Stimulated activated CD4-positive, alpha-beta T cell treated with anti-CD3 and anti-CD28 coated beads, TNF-alpha, amount 100 ng/mL, for 1 hour (primary cell): ENCODE data around the gene AHI1.
"Not testable (repeated sequence)": the region's sequence is repeated elsewhere in the genome, so short reads cannot be mapped to it uniquely, and the experiment has no call there.

ENCODE experiments used
- DNase-seq, 3 donors: peaks; one replicate each; pipeline ENCODE4 v3.0.0-alpha.2; 2020; ENCODE audit warnings: low read depth in 3 of 3, low spot score in 1 of 3

Gene AHI1

DNA sequence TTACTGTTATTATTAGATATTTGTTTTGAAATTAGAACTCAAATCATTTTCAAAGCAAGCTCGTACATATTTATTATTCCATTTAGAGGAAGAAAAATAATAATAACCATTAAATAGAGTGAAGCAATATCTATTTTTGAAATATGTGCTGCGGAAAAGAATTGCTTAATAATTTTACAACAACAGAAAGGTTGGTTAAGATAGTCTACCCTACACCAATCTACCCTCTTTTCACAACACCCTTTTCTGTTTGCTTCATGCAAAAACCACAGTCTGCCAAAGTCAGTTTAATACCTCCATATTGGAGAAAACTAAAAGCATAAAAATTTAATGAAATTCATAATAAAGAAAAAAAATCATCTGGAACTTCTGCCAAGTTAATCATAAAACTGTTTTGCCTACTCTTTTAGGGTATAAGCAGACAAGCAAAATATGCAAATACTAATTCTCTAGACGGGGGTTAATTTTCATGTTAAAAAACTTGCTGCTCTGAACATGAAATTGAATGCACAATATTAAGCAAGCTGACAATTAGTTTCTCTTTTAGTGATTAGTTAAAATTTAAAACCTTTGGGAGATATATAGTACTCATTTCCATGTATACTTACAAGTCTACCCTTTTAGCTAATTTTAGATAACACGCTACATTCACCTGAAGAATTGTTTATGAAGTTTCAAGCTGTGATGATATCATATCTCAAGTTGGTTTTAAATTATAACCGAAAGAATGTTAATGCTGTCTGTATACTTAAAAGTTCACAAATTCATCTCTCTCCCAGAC lies 100.2 kb downstream of the AHI1 start:
- no peak for DNase-seq

DNA sequence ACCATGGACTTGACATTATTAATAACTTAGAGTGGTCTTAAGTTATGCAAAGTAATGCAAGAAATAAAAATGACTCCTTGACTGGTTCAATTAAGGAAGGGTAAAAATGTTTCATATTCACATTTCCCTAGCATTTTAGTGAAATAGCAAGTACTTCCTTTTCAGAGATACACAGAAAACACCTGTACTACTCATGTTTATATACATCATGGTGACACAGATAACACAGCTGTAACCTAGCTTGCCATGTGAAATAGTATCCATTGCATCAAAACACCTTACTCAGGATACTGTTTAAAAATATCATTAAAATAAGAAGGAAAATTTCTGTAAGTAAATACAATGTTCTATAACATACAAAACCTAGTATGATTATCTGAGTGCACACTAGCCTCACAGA lies 102.4 kb downstream of the AHI1 start:
- DNase-seq, result no peak

- no peak for DNase-seq
These were observed 104.3 kb downstream of the AHI1 start for GRCh38 chr6:135393289-135393688.

GRCh38 chr6:135390458-135390857 lies 107.1 kb downstream of the AHI1 start:
- DNase-seq, result no peak

DNA sequence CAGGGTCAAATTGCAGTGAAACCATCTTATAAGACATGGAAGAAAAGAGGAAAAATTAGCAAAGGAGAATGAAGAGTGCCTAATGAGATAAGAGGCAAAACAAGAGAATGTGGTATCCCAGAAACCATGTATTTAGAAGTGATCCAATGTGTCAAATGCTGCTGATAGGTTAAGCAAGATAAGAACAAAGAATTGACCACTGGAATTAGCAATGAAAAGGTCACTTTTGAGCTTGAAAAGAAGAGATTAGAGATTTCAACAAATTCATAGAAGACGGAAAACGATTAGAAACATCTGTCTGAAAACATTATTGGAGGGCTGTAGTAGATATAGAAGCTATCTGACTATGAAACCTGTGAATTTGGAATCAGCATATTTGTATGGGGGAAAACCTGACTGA lies 112.2 kb downstream of the AHI1 start:
- no peak for DNase-seq

DNA sequence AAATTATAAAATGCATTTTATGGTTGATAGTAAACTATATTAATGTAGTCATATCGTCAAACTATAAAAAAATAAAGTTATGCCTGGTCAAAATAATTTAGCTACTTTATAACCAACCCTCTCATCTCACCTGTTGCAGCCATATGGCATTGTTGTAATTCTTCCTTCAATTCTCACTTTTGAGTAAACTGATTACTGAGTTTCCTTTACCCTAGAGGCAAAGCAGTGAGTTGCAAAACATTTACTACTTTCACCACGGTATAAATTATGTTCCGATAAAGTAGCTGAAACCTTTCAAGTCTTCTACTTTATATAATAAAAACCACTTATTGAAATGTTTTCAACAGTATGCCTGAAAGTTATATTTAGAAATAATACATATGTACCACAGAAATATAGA lies 113.8 kb downstream of the AHI1 start:
- no peak for DNase-seq

- DNase-seq, result no peak
These were observed 114.2 kb downstream of the AHI1 start for GRCh38 chr6:135383301-135383700.

DNA sequence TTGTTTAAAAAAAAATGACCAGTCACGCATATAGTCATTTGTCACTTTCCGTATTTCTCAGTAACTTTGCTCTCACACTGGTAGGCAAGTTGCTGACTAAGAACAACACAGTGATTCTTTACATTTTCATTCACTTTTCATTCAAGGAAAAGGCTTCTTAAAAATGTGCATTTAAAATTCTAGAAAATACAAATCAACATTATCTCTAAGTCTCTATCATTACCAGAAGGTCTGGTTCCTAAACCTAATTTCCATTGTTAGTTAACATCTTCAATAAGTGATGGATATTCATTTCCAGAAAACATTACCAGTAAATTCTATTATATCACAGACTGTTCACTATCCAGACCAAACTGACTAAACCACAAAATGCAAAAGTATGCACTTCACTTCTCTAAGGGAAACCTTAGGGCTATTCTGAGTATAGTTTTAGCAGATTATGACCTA lies 115.3 kb downstream of the AHI1 start:
- DNase-seq, result no peak

GRCh38 chr6:135380793-135381192 lies 116.7 kb downstream of the AHI1 start:
- no peak for DNase-seq

GRCh38 chr6:135379647-135380046 lies 117.9 kb downstream of the AHI1 start:
- no peak for DNase-seq

GRCh38 chr6:135372758-135373157 lies 124.8 kb downstream of the AHI1 start:
- DNase-seq, result no peak

DNA sequence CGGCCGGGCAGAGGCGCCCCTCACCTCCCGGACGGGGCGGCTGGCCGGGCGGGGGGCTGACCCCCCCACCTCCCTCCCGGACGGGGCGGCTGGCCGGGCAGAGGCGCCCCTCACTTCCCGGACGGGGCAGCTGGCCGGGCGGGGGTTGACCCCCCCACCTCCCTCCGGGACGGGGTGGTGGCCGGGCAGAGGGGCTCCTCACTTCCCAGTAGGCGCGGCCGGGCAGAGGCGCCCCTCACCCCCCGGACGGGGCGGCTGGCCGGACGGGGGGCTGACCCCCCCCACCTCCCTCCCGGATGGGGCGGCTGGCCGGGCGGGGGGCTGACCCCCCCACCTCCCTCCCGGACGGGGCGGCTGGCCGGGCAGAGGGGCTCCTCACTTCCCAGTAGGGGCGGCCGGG lies 133.9 kb downstream of the AHI1 start:
- not testable (repeated sequence) for DNase-seq

DNA sequence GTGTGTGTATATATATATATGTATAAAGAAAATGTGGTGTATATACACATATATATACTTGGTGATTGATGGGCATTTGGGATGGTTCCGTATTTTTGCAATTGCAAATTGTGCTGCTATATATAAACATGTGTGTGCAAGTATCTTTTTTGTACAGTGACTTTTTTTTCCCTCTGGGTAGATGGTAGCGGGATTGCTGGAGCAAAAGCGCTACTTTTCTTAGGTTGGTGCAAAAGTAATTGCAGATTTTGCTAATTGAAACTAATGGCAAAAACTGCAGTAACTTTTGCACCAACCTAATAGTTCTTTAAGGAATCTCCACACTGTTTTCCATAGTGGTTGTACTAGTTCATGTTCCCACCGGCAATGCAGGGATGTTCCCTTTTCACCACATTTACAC lies 135.4 kb downstream of the AHI1 start:
- DNase-seq, result no peak

DNA sequence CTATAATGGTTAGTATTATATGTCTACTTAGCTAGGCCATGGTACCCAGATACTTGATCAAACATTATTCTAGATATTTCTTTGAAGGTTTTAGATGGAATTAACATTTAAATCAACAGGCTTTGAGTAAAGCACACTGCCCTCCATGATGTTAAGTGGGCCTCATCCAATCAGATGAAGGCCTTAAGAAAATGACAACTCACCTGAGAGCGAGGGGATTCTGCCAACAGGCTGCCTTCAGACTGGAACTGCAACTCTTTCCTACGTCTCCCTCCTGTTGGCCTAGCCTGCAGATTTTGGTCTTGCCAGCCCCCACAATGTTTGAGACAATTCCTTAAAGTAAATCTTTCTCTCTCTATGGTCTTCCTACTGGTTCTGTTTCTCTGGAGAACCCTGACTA lies 137.3 kb downstream of the AHI1 start:
- DNase-seq, result no peak

GRCh38 chr6:135358985-135359384 lies 138.6 kb downstream of the AHI1 start:
- no peak for DNase-seq

- DNase-seq, result no peak
These were observed 139.2 kb downstream of the AHI1 start for GRCh38 chr6:135358251-135358821.

DNA sequence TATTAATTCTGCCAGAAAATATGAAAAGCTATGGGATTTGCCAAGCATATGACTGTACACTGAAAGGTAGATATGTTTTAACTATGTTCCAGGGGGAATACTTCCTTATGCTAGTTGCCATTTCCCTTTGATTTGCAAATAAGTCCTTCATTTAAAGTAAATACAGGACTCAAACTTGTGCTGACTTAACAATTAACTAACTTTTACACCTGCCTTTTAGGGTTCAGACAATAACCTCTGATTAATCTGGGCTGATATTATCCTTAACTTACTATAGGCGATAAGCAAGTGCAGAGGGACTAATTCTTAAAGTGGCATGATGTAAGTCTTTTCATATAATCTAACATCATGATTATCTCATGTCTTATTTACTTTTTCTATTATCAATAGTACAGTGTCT lies 143.1 kb downstream of the AHI1 start:
- no peak for DNase-seq

GRCh38 chr6:135353113-135353512 lies 144.4 kb downstream of the AHI1 start:
- DNase-seq, result no peak

DNA sequence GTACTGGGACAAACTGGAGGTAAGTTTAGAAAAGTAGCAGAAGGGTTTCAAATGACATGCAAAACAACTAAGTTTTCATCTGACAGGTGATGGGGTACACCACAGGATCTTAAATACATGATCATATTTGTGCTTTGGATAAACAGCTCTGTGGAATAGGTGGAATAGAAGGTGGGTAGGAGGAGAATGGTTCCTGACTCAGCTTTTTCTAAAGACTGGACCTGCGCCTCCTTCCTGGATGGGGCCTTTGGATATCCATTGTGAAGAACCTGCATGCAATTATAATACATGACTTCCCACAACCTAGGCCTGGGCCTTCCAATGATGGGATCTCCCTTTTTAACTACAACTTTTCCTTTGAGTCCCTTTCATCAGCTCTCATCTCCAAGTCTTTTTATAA lies 145.9 kb downstream of the AHI1 start:
- DNase-seq, result no peak

DNA sequence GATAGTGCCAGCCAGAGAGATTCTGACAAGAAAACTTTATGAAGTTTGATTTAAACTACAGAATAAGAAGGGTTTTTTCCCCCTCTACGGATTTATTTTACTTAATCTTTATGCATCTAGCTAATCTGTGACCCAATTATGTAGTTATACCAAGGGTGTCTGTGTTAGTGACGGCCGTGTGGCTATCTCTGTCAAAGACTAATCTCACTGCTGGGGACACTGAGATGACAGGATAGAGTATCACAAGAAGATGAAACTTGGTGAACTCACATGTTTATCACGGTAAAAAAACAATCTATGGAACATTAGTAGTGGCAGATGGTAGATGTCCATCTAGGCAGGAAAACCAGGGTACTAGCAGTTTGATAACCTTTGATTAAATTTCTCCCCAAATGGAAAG lies 149.7 kb downstream of the AHI1 start:
- DNase-seq, result no peak

DNA sequence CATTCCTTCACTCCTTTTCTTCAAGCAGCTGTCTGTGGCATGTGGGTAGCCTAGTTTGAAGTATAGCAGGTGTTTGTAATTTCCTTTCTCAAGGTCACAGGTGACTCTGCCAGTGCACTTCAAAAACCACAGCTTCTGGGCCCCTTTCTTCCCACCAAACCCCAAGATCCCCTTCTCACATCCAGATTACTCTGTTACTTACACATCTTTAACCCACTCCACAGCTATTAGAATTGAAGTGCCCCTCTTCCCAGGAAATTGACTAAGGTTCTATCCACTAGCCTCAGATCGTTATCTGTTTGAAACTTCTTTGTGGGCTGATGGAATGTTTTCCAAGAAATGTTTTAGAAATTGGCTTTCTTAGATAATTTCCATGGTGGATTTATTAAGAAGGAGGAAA lies 150.8 kb downstream of the AHI1 start:
- DNase-seq, result no peak

DNA sequence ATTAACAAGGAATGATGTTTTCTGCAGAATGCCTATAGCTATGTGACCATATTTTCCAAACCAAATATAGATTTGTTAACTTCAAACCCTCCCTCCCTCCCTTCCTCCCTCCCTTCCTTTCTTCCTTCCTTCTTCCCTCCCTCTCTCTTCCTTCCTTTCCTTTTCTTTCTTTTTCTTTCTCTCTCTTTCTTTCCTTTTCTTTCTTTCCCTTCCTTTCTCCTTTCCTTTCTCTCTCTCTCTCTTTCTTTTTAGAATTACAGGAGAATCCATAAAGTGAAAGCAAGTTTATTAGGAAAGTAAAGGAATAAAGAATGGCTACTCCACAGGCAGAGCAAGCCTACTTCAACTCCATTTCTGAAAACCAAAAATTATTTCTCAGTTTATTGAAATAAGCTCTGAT lies 153.0 kb downstream of the AHI1 start:
- DNase-seq, result no peak

DNA sequence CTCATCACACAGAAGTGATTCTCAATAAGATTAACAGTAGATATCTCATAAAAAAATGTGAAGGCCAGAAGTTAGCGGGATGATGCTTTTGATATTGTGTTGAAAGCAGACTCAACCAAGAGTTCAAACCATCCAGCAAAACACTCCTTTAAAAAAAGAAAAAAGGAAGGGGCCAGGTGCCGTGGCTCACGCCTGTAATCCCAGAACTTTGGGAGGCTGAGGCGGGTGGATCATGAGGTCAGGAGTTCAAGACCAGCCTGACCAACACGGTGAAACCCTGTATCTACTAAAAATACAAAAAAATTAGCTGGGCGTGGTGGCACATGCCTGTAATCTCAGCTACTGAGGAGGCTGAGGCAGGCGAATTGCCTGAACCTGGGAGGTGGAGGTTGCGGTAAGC lies 157.6 kb downstream of the AHI1 start:
- not testable (repeated sequence) for DNase-seq
